Measurements from ENCODE around the gene GNA12.

GNA12 gene, protein sequence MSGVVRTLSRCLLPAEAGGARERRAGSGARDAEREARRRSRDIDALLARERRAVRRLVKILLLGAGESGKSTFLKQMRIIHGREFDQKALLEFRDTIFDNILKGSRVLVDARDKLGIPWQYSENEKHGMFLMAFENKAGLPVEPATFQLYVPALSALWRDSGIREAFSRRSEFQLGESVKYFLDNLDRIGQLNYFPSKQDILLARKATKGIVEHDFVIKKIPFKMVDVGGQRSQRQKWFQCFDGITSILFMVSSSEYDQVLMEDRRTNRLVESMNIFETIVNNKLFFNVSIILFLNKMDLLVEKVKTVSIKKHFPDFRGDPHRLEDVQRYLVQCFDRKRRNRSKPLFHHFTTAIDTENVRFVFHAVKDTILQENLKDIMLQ

DNA sequence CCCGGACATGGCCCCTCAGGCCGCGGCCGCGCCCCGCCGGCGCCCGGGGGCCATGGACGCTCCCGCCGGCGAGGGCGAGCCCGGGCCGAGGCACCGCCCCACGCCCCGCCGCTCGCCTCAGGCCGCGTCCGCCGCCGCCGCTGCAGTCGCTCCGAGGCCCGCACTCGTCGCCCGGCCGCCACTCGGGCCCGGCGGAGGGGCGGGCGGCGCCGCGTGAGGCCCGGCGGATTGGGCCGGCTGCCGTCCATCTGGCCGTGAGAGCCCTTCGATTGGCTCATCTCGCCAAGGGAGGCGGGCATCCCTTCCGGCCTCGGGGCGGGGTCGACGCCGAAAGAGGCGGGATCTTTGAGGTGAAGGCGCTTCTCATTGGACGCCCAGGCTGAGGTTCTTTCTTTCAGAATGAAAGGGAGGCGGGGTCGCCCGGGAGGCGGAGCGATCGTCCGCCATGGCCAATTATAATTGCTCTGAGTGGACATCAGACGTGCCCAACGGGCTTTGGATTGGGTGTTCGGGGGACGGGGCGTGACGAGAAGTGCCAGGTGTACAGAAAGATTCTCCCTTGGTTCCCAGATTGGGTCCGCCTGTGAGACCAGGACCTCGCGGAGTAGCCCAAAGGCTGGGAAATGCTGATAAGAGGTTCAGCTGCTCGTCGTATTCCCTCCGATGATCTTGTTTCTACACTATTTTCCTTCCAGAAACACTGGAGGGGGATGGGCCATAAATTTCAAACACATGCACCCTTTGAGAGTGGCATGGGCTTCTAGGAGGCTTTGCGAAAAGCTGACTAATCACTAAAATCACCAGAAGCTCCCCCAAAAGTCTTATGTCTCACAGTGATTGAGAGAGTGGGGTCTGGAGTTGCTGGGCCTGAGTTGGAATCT lies at the start of gene GNA12:
Gene GNA12, minus strand, starts transcription at position 156 of the 881 bp plus-strand sequence. Its CDS starts 147 bp downstream, at position 9.
- Mint-ChIP-seq H3K4me3 (peak within 1 kb of the TSS; percentile 79), H3K36me3 (ENCODE audit: low read depth) (peaks cover 11% of the 10 kb centered on the region), H3K27ac (peak within 1 kb of the TSS; percentile 59), H3K9me3 (no peaks in the 10 kb centered on the region), H3K27me3 (no peaks in the 10 kb centered on the region), H3K4me1 (peaks cover 46% of the 10 kb centered on the region)
- DNase-seq: peak; percentile 98
- peak; percentile 97 for ATAC-seq

DNA sequence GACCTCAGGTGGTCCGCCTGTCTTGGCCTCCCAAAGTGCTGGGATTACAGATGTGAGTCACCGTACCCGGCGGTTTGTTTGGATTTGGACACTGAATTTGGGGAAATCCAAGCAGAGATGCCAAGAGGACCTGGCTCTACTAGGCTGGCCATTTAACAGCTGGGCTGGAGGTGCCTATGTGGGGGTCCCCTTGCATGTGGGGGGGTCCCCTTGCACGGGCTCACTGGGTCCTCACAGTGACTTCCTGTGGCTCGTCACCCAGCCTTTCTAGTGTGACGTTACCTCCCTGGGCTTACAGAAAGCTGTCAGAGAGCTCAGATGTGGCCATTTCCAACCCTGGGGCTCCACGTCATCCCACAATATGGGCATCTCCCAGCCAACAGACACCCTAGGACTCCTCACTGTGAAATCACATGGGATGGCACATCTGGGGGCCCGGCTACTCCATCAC lies 49.3 kb upstream of the GNA12 start:
- Mint-ChIP-seq H3K4me3 (peak overlapping the region; percentile 79), H3K27ac (peak overlapping the region; percentile 92), H3K9me3 (no peaks in the 10 kb centered on the region), H3K27me3 (no peaks in the 10 kb centered on the region), H3K4me1 (peaks cover 33% of the 10 kb centered on the region), H3K36me3 (ENCODE audit: low read depth) (no peaks in the 10 kb centered on the region)
- DNase-seq (peak; percentile 27), ATAC-seq (peak; percentile 40)

DNA sequence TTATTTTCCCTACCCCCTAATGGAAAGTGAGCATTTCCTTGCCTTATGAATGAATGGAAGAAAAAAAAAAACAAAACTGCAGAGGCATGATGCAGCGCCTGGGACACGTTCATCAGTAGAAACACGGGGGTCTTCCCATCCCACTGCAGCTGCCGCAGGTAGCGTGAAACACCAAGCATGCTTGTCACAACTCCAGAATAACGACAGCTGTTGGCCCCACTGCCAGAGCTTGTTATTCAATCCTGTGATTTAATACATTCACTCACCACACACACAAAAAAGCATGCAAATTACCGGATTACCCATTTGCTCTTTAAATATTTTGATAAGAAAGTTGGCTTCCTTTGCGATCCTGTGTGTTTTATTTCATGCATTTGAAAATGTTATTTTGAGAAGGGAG lies 48.4 kb upstream of the GNA12 start:
- Mint-ChIP-seq H3K4me1 (peaks cover 33% of the 10 kb centered on the region), H3K27ac (peak overlapping the region; percentile 27), H3K9me3 (no peaks in the 10 kb centered on the region), H3K36me3 (ENCODE audit: low read depth) (no peaks in the 10 kb centered on the region), H3K4me3 (no peak overlapping the region), H3K27me3 (no peaks in the 10 kb centered on the region)
- DNase-seq: no peak
- no peak for ATAC-seq

DNA sequence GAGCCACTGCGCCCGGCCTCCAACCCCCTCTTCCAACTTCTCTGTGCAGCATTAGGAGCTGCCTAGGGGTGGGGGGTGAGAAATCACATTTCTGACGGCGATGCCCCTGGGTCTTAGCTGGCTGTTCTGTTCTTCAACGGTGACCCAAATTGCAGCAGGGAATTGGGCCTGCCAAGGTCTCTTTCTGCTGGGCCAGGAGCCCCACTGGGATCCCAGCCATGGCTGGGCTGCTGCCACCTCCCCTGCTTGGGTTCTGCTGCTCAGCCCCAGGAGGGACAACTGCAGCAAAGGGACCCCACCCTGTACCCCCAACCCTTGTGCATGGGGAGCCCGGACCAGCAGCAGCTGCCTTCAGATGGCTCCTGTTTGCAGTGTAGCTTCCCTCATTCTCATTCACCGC lies 43.7 kb upstream of the GNA12 start:
- H3K4me3 Mint-ChIP-seq: no peak overlapping the region
- no peaks in the 10 kb centered on the region for H3K27me3 Mint-ChIP-seq
- H3K36me3 Mint-ChIP-seq (ENCODE audit: low read depth): no peaks in the 10 kb centered on the region
- ATAC-seq (no peak), DNase-seq (no peak)
- no peak overlapping the region for H3K27ac Mint-ChIP-seq
- peaks cover 8% of the 10 kb centered on the region for H3K4me1 Mint-ChIP-seq
- H3K9me3 Mint-ChIP-seq: no peaks in the 10 kb centered on the region

DNA sequence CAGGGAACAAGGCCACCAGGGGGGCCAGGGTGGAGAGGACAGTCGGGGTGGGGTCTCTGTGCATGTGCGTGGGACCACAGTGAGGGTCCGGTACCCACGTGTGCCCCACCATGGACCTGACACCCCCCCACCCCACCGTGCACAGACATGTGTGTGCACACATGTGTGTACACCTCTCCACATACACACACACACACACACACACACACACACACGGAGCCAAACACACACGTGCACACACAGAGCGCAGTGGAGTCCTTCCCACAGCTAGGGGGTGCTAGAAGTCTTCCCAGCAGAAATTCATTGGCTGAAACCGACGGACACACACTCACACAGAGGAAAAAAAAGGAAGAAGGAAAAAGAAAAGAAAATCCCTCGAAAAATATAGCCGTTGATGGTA lies 42.8 kb upstream of the GNA12 start:
- H3K4me3 Mint-ChIP-seq: no peak overlapping the region
- H3K27ac Mint-ChIP-seq: no peak overlapping the region
- peak; percentile 54 for DNase-seq

DNA sequence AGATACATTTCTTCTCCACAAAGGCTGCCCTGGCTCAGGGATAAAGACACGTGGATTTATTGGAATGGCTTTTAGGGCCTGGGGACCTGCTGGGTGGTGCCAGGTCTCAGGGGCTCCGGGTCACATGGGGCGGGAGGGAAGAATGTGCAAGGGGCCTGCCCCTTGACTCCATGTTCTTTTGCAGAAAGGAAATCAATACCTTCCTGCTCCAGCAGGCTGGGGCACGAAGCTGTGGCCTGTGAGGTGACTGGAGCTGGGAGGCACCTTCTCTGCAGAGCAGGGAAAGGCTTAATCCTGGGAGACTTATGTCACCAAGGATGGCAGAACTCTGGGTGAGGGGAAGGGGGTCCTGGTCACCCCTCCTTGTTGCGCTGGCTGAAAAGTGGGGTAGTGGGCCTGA lies 42.3 kb upstream of the GNA12 start:
- H3K9me3 Mint-ChIP-seq: no peaks in the 10 kb centered on the region
- DNase-seq (no peak), ATAC-seq (no peak)
- H3K27ac Mint-ChIP-seq: no peak overlapping the region
- no peak overlapping the region for H3K4me3 Mint-ChIP-seq
- H3K4me1 Mint-ChIP-seq: peaks cover 2% of the 10 kb centered on the region
- no peaks in the 10 kb centered on the region for H3K27me3 Mint-ChIP-seq
- H3K36me3 Mint-ChIP-seq (ENCODE audit: low read depth): no peaks in the 10 kb centered on the region

More for the DNA sequence above, 42.8 kb upstream of the GNA12 start:
- H3K27me3 Mint-ChIP-seq: no peaks in the 10 kb centered on the region
- no peaks in the 10 kb centered on the region for H3K9me3 Mint-ChIP-seq
- H3K36me3 Mint-ChIP-seq (ENCODE audit: low read depth): no peaks in the 10 kb centered on the region
- H3K4me1 Mint-ChIP-seq: peaks cover 2% of the 10 kb centered on the region
- peak; percentile 77 for ATAC-seq

DNA sequence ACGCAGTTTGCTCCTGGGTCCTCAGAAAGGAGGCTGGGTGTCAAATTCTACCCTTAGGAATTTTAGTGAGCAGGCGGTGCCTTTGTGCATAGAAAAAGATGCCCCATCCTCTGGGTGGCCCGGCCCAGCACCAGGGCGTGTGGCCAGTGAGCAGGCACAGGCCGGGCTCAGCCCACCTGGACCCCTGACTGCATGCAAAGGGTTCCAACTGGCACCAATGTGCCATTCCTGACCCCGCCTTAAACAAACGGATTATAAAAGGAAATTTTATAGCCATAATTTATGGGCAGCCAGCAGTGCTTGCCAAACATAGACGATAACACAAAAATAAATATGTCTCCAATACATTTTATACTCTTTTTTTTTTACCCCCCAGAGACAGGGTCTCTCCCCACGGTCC lies 40.1 kb upstream of the GNA12 start:
- Mint-ChIP-seq H3K4me3 (no peak overlapping the region), H3K36me3 (ENCODE audit: low read depth) (no peaks in the 10 kb centered on the region), H3K9me3 (no peaks in the 10 kb centered on the region), H3K4me1 (peaks cover 6% of the 10 kb centered on the region), H3K27ac (no peak overlapping the region), H3K27me3 (no peaks in the 10 kb centered on the region)
- ATAC-seq (no peak), DNase-seq (no peak)

DNA sequence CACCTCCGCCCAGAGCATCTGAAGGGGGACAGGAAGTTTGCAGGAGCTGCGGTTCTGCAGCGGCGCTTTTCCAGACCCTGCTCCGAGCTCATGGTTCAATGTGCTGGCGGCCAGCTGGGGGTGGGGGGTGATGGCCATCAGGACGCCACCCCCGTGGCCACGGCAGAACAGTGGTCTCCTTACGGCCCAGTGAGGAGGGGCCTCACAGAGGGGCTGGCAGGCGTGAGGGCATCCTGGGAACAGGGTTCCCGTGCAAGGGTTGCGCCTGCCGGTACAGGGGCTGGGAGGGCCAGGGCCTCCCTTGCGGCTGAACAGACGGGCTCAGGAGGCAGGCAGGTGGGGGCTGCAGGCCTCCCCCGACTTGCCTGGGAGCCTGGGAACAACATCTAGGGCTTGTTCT lies 39.0 kb upstream of the GNA12 start:
- no peaks in the 10 kb centered on the region for H3K27me3 Mint-ChIP-seq
- no peak overlapping the region for H3K4me3 Mint-ChIP-seq
- H3K36me3 Mint-ChIP-seq (ENCODE audit: low read depth): no peaks in the 10 kb centered on the region
- peaks cover 16% of the 10 kb centered on the region for H3K4me1 Mint-ChIP-seq
- no peak overlapping the region for H3K27ac Mint-ChIP-seq
- no peak for DNase-seq
- no peaks in the 10 kb centered on the region for H3K9me3 Mint-ChIP-seq
- no peak for ATAC-seq

DNA sequence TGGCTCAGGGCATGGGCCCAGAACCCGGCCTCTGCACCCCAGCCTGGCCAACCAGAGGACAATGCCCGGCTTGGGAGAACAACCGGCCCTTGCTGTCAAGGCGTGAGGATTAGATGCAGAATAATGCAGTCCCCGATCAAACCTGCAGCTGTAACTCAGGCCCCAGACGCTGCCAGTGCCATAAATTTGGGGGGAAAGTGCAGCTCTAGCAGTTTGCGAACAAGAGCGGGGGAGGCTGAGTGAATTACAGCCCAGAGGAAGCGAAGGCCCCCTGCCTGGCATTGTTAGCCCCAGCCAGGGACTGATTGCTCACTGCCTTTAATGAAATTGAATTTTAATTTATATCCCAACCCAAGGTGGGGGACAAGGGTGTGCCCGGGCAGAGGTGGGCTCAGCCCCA lies 38.0 kb upstream of the GNA12 start:
- Mint-ChIP-seq H3K27me3 (no peaks in the 10 kb centered on the region), H3K9me3 (no peaks in the 10 kb centered on the region), H3K4me3 (no peak overlapping the region), H3K4me1 (peaks cover 16% of the 10 kb centered on the region), H3K27ac (no peak overlapping the region), H3K36me3 (ENCODE audit: low read depth) (no peaks in the 10 kb centered on the region)
- ATAC-seq: no peak
- no peak for DNase-seq

DNA sequence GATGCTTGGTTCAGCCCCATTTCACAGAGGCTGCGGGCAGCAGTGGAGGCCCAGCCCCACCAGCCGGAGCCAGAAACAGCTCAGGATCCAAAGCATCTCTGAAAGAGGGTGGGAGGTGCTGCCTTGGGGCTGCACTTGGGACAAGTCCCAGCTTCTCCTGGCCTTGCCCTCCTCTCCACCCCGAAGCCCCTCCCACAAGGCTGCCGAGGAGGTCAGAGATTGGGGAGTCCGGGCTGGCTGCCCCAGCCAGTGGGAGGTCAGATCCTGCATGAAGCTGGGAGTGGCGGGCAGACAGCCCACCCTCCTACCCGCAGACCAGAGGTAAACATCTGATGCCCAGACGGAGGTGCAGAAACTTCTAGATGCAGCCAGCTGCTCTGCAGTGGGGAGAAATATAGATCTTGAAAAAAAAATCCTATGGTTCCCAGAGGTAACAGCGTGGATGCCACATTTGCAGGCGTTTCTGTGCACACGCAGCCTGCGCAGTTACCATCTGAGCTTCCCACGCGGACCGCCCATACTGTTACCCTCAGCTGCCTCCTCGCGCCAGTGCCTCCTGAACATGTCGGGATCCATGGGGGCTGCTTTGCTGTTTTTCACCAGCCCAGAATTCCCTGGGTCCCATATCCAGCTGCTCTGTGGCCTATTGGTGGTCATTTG lies 36.9 kb upstream of the GNA12 start:
- Mint-ChIP-seq H3K9me3 (no peaks in the 10 kb centered on the region), H3K4me1 (peaks cover 14% of the 10 kb centered on the region), H3K27ac (no peak overlapping the region), H3K36me3 (ENCODE audit: low read depth) (no peaks in the 10 kb centered on the region), H3K4me3 (no peak overlapping the region), H3K27me3 (no peaks in the 10 kb centered on the region)
- ATAC-seq (no peak), DNase-seq (no peak)

DNA sequence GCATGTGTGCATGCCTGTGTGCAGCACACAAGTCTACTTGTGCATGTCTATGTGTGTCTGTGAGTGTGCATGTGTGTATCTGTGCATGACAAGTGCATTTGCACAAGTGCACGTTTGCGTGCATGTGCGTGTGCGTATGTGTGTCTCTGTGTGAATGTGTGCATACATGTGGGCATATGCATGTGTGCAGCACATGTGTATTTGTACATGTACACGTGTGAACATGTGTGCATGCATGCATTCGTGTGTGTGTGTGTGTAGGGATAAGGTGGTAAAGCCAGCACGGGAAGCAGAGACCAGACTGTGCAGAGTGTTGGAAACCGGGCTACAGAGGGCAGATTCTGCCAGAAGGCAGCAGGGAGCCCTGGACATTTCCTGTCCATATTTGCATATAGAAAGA lies 35.9 kb upstream of the GNA12 start:
- H3K36me3 Mint-ChIP-seq (ENCODE audit: low read depth): no peaks in the 10 kb centered on the region
- H3K9me3 Mint-ChIP-seq: no peaks in the 10 kb centered on the region
- no peaks in the 10 kb centered on the region for H3K27me3 Mint-ChIP-seq
- no peak overlapping the region for H3K4me3 Mint-ChIP-seq
- H3K4me1 Mint-ChIP-seq: peaks cover 14% of the 10 kb centered on the region
- DNase-seq: no peak
- no peak for ATAC-seq
- H3K27ac Mint-ChIP-seq: no peak overlapping the region

DNA sequence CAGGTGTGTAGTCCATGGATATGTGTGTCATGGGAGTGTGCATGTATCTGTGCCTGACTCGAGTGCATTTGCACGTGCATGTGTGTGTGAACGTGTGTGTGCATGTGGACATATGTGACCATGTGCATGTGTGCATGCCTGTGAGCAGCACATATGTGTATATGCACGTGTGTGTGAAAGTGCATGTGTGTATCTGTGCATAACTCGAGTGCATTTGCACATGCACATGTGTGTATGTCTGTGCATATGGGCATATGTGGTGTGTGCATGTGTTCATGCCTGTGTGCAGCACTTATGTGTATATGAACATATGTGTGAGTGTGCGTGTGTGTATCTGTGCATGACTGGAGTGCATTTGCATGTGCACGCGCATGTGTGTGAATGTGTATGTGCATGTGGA lies 35.2 kb upstream of the GNA12 start:
- no peak overlapping the region for H3K27ac Mint-ChIP-seq
- H3K36me3 Mint-ChIP-seq (ENCODE audit: low read depth): no peaks in the 10 kb centered on the region
- no peaks in the 10 kb centered on the region for H3K27me3 Mint-ChIP-seq
- ATAC-seq (no peak), DNase-seq (no peak)
- no peak overlapping the region for H3K4me3 Mint-ChIP-seq
- no peaks in the 10 kb centered on the region for H3K9me3 Mint-ChIP-seq
- H3K4me1 Mint-ChIP-seq: peaks cover 14% of the 10 kb centered on the region

DNA sequence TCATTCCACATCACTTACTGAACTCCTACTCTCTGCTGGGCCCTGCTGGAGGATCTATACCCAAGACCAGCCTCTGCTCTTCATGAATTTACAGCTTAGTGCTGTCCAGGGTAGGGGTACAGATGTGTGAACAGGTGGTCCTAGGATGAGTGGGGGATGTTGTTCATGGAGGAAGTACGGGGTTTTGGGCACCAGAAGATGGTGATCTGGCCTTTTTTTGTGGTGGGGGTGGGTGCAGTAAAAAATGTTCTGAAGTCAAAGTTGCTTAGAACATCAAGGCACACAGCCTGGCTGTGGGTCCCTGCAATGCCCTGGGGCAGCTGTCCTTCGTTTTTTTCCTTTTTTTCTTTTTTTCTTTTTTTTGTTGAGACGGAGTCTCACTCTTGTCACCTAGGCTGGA lies 34.2 kb upstream of the GNA12 start:
- H3K27me3 Mint-ChIP-seq: no peaks in the 10 kb centered on the region
- no peak overlapping the region for H3K4me3 Mint-ChIP-seq
- ATAC-seq (no peak), DNase-seq (no peak)
- H3K27ac Mint-ChIP-seq: no peak overlapping the region
- peaks cover 16% of the 10 kb centered on the region for H3K4me1 Mint-ChIP-seq
- no peaks in the 10 kb centered on the region for H3K36me3 Mint-ChIP-seq (ENCODE audit: low read depth)
- no peaks in the 10 kb centered on the region for H3K9me3 Mint-ChIP-seq

DNA sequence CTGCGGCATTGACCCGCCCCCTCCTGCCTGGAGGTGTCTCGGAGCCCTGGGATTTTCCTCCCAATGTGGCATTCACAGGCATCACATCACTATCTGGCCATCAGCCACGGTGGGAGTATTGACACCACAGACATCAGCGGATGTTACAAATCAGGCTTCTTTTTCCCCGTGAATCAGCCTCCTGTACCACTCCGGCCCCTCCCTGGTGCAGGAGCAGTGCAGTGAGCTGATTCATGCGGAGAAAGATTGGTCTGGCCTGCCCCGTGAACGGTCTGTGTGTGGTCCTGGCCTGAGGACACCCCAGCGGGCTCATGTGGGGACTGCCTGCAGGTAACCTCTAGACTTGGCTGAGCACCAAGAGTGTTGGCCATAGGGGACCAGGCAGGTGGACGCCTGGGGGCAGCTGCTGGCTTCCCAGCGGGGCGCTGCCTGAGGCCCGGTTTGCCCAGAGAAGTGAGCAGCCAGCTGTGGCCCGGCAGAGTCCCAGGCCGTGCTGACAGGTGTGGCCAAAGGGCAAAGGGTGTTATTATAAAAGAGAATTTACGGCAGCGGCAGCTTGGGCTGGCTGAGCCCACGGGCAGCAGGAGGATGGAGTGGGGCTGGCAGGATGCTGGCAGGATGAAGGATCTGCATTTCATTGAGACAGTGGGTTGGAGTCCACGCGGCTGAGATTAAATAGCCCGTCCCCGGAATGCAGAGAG lies 32.1 kb upstream of the GNA12 start:
- no peak overlapping the region for H3K27ac Mint-ChIP-seq
- no peaks in the 10 kb centered on the region for H3K36me3 Mint-ChIP-seq (ENCODE audit: low read depth)
- H3K27me3 Mint-ChIP-seq: no peaks in the 10 kb centered on the region
- no peak overlapping the region for H3K4me3 Mint-ChIP-seq
- H3K9me3 Mint-ChIP-seq: no peaks in the 10 kb centered on the region
- ATAC-seq: no peak
- H3K4me1 Mint-ChIP-seq: peaks cover 25% of the 10 kb centered on the region
- no peak for DNase-seq

All from activated naive CD8-positive, alpha-beta T cell treated with anti-CD3 and anti-CD28 coated beads, Interleukin-2, amount 50 U/mL, for 24 hours (primary cell).